Thyroid gland (tissue), 4 donors: Measurements from ENCODE around the gene RASGRP3.

Experiments used
- POLR2A ChIP-seq, 2 donors: fragments of 450-650 bp; IDR thresholded peaks; one replicate each; pipeline ENCODE4 v1.6.1; 2017; ENCODE audit warnings: antibody characterized with exemption in 2 of 2, mild to moderate bottlenecking in 2 of 2, moderate library complexity in 1 of 2
- TF ChIP-seq, protein P1 (sequence below), 6 experiments: fragments of 200-600 bp in 3 of 6; fragments of 450-650 bp in 3 of 6; sonication (generic) in 3 of 6; IDR thresholded peaks; one replicate each; pipeline ENCODE4 v1.5.1; 2016 to 2019; ENCODE audit warnings: antibody characterized with exemption in 6 of 6, mild to moderate bottlenecking in 2 of 6, inconsistent platforms in 1 of 6, moderate library complexity in 1 of 6

DNA sequence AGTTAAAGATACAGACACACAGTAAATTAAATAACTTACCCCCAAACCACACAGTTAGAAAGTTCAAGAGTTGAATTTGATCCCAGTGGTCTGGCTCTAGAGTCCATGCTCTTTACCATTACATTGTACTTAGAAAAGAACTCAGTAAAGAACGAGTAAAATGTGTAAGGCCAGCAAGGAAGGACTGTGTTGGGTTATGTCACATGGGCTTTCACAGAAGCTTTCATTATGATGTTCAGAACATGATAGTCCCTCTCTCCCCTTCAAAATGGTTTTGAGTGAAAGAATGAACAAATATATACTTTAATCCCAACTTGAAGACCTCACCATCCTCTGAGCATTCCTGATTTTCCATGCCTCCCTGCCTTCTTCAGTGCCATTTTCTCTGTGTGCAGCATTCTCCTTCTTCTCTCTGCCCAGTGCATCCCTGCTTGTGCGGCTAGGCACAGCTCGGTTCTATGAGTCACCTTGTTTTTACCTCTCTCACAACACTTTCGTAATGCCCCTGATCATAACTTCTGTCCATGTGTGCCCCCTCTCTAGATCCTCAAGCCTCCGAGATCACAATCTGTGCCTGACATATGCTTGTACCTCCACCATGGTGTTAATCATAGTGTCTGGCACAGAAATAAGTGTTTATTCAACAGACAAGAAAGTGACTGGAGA lies 22.0 kb downstream of the RASGRP3 start:
- TF ChIP-seq, protein P1, sequence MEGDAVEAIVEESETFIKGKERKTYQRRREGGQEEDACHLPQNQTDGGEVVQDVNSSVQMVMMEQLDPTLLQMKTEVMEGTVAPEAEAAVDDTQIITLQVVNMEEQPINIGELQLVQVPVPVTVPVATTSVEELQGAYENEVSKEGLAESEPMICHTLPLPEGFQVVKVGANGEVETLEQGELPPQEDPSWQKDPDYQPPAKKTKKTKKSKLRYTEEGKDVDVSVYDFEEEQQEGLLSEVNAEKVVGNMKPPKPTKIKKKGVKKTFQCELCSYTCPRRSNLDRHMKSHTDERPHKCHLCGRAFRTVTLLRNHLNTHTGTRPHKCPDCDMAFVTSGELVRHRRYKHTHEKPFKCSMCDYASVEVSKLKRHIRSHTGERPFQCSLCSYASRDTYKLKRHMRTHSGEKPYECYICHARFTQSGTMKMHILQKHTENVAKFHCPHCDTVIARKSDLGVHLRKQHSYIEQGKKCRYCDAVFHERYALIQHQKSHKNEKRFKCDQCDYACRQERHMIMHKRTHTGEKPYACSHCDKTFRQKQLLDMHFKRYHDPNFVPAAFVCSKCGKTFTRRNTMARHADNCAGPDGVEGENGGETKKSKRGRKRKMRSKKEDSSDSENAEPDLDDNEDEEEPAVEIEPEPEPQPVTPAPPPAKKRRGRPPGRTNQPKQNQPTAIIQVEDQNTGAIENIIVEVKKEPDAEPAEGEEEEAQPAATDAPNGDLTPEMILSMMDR (IDR thresholded peaks at IDR 0.05) = no peak
- no peak for TF ChIP-seq POLR2A (IDR thresholded peaks at IDR 0.05)
